ENCODE results near the gene CAMTA1.

- TF ChIP-seq CTCF (IDR thresholded peaks at IDR 0.05) = no peak
- no peak for TF ChIP-seq POLR2A (IDR thresholded peaks at IDR 0.05)
These were observed 602.9 kb downstream of the CAMTA1 start for GRCh38 chr1:7388141-7388487.
